Measurements from ENCODE around the gene OR8B4. TPM values are rescaled to one million over a fixed set of nuclear protein-coding genes. Genes with fewer than 3 reads are reported as not detected.

Gene OR8B4
- total RNA-seq, 2 donors from 2014 or later = not detected

- no peak for DNase-seq (ENCODE audit: low spot score)
- TF ChIP-seq POLR2A (IDR thresholded peaks at IDR 0.05) (no peak), POLR2AphosphoS5 (IDR thresholded peaks at IDR 0.05) (no peak)
- TF ChIP-seq, protein P1, sequence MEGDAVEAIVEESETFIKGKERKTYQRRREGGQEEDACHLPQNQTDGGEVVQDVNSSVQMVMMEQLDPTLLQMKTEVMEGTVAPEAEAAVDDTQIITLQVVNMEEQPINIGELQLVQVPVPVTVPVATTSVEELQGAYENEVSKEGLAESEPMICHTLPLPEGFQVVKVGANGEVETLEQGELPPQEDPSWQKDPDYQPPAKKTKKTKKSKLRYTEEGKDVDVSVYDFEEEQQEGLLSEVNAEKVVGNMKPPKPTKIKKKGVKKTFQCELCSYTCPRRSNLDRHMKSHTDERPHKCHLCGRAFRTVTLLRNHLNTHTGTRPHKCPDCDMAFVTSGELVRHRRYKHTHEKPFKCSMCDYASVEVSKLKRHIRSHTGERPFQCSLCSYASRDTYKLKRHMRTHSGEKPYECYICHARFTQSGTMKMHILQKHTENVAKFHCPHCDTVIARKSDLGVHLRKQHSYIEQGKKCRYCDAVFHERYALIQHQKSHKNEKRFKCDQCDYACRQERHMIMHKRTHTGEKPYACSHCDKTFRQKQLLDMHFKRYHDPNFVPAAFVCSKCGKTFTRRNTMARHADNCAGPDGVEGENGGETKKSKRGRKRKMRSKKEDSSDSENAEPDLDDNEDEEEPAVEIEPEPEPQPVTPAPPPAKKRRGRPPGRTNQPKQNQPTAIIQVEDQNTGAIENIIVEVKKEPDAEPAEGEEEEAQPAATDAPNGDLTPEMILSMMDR (IDR thresholded peaks at IDR 0.05) = no peak
- Histone ChIP-seq H3K27ac (no peak overlapping the region), H3K36me3 (no peaks in the 10 kb centered on the region), H3K4me3 (no peak overlapping the region), H3K27me3 (replicated peaks; ENCODE audit: insufficient read depth) (no peaks in the 10 kb centered on the region), H3K9me3 (no peaks in the 10 kb centered on the region), H3K4me1 (replicated peaks) (no peaks in the 10 kb centered on the region)
- WGBS = 76% methylated on average over 7 of the region's 7 CpGs
- intact Hi-C loops (cut with DNase I) = no loop called here
Observed at GRCh38 chr11:124441519-124441918, 16.8 kb upstream of the OR8B4 start.

GRCh38 chr11:124441081-124441480 lies 16.4 kb upstream of the OR8B4 start:
- intact Hi-C loops (cut with DNase I) = no loop called here
- H3K27ac ChIP-seq = no peak overlapping the region
- 76% methylated on average over 5 of the region's 5 CpGs for WGBS
- no peaks in the 10 kb centered on the region for H3K36me3 ChIP-seq
- DNase-seq (ENCODE audit: low spot score) = no peak
- H3K4me1 ChIP-seq (replicated peaks) = no peaks in the 10 kb centered on the region
- H3K9me3 ChIP-seq = no peaks in the 10 kb centered on the region
- H3K27me3 ChIP-seq (replicated peaks; ENCODE audit: insufficient read depth) = no peaks in the 10 kb centered on the region
- no peak for TF ChIP-seq POLR2A (IDR thresholded peaks at IDR 0.05)
- TF ChIP-seq POLR2AphosphoS5 (IDR thresholded peaks at IDR 0.05) = no peak
- TF ChIP-seq, protein P1 (IDR thresholded peaks at IDR 0.05) = no peak
- H3K4me3 ChIP-seq = no peak overlapping the region

GRCh38 chr11:124440608-124441007 lies 15.9 kb upstream of the OR8B4 start:
- intact Hi-C loops (cut with DNase I) = no loop called here
- H3K27me3 ChIP-seq (replicated peaks; ENCODE audit: insufficient read depth) = no peaks in the 10 kb centered on the region
- H3K4me3 ChIP-seq = no peak overlapping the region
- H3K4me1 ChIP-seq (replicated peaks) = no peaks in the 10 kb centered on the region
- WGBS = 86% methylated on average over 4 of the region's 4 CpGs
- H3K27ac ChIP-seq = no peak overlapping the region
- no peaks in the 10 kb centered on the region for H3K36me3 ChIP-seq
- H3K9me3 ChIP-seq = no peaks in the 10 kb centered on the region
- TF ChIP-seq, protein P1 (IDR thresholded peaks at IDR 0.05) = no peak
- no peak for TF ChIP-seq POLR2A (IDR thresholded peaks at IDR 0.05)
- no peak for TF ChIP-seq POLR2AphosphoS5 (IDR thresholded peaks at IDR 0.05)
- no peak for DNase-seq (ENCODE audit: low spot score)

- Histone ChIP-seq H3K36me3 (no peaks in the 10 kb centered on the region), H3K9me3 (no peaks in the 10 kb centered on the region), H3K4me1 (replicated peaks) (no peaks in the 10 kb centered on the region), H3K27ac (no peak overlapping the region), H3K27me3 (replicated peaks; ENCODE audit: insufficient read depth) (no peaks in the 10 kb centered on the region), H3K4me3 (no peak overlapping the region)
- DNase-seq (ENCODE audit: low spot score) = no peak
- WGBS = 96% methylated on average over 2 of the region's 2 CpGs
- intact Hi-C loops (cut with DNase I) = no loop called here
- no peak for TF ChIP-seq POLR2A (IDR thresholded peaks at IDR 0.05)
- TF ChIP-seq, protein P1 (IDR thresholded peaks at IDR 0.05) = no peak
Observed at GRCh38 chr11:124434699-124435098, 10.0 kb upstream of the OR8B4 start.

DNA sequence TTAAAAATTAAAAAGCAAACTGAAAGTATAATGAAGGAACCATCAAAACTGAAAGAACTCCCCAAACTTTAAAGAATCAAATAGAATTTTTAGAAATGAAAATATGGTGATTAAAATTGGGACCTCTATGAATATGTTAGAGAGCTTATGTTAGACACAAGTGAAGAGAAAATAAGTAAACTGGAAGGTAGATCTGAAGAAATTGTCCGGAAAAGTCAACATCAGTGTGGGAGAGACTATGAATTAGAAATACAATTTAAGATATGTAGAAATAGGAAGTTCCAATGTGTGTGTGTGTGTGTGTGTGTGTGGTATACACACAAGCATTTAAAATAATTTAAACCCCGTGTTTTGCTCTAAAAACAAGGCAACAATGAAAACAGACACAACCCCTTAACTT lies 4.9 kb upstream of the OR8B4 start:
- 77% methylated on average over 2 of the region's 2 CpGs for WGBS

More for the DNA sequence above, 4.9 kb upstream of the OR8B4 start:
- TF ChIP-seq, protein P1 (IDR thresholded peaks at IDR 0.05) = no peak
- no peak for TF ChIP-seq POLR2AphosphoS5 (IDR thresholded peaks at IDR 0.05)
- no peak for TF ChIP-seq POLR2A (IDR thresholded peaks at IDR 0.05)
- Histone ChIP-seq H3K9me3 (no peaks in the 10 kb centered on the region), H3K4me1 (replicated peaks) (no peaks in the 10 kb centered on the region), H3K27ac (no peak overlapping the region), H3K4me3 (no peak overlapping the region), H3K36me3 (no peaks in the 10 kb centered on the region), H3K27me3 (replicated peaks; ENCODE audit: insufficient read depth) (no peaks in the 10 kb centered on the region)
- intact Hi-C loops (cut with DNase I) = no loop called here
- DNase-seq (ENCODE audit: low spot score) = no peak
